GM19452 (cell line): ENCODE results near the gene CCDC80.
A peak's percentile ranks its signal among the peaks of the same experiment; 100 is the strongest.
"Not testable (repeated sequence)": the region's sequence is repeated elsewhere in the genome, so short reads cannot be mapped to it uniquely, and the experiment has no call there.

Source experiments
- ATAC-seq: cut with Tn5 transposase; IDR thresholded peaks from one replicate; pipeline ENCODE4 v1.9.1; 2021; ENCODE audit not compliant: unreplicated experiment

Gene CCDC80

DNA sequence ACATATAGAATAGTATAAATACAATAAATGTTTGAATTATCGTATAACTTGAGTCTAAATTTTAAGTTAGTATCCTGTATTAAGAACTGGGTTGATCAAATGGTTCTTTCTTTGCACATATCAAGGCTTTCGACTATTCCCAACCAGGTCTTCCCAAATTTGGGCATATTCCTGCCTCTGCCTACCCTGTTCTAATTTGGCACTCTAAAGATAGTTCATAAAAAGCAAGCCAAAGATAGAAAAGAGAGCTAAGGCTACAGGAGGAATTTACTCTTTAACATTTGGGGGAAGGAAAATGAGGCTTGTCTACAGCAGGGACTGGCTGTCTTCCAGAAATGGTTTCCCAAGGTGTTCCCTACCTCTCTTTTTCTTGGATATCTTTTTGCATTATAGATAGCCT is 43.0 kb downstream of the CCDC80 start:
- no peak for ATAC-seq

DNA sequence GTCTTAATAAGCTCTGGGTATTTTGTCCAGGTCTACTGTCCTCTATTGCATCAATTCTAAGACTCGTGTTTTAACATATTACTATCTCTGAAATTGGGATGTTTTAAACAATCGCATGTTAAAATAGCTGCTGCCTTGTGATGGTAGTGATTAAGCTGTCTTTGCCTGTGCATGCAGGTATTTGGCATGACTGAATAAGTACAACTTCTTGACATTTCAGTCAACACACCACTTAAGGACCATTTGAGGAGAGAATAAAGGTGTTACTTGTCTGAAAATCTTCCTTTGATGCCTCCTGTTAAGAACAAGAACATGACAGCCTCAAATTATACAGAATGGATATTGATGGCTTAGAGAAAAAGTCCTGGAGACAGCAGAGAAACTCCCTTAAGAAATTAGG is 46.1 kb downstream of the CCDC80 start:
- ATAC-seq: no peak

DNA sequence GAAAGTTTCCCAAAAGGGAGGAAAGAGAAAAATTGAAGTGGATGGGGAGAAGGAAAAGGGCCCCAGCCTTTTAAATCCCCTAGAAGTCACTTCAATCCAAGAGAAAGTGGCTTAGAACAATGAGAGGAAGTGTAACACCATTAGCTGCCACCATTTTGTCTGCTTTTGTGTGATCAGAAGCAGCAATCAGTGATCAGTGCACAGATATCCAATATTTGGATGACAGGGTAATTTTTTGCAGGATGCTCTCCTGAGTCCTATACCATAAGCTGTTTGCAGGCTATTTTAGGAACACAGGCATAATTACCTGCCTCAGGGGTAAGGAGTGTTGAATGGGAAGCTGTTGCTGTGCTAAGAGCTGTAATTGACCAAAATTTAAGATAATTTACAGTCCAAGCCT is 47.7 kb downstream of the CCDC80 start:
- no peak for ATAC-seq

DNA sequence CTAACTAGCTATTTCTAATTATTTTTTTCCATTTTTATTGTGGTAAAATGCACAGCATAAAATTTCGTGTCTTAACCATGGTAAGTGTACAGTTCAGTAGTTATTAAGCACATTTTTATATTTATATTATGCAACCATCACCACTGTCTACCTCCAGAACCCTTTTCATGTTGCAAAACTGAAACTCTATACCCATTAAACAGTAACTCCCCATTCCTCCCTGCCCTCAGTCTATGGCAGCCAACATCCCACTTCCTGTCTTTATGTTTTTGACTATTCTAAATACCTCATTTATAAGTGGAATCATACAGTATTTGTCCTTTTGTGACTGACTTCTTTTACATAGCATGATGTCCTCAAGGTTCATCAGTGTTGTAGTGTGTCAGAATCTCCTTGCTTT is 53.6 kb downstream of the CCDC80 start:
- ATAC-seq: no peak

DNA sequence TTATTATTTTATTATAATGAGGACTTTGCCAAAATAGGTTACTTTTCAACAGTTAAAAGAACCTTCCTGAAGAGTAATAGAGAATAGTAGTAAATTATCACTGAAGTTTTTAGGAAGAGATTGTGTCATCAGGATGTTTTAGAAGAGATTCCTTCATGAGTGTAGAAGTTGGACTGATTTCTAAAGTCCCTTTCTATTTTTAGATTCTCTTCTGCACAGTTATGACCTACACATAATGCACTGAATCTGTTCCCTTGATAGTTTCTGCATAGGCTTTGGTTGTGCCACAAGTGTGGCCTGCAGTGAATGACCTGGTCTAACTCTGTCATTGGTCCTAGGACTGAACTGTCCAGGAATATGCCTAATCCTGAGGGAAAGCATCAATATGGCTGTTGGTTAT is 55.2 kb downstream of the CCDC80 start:
- ATAC-seq: no peak

DNA sequence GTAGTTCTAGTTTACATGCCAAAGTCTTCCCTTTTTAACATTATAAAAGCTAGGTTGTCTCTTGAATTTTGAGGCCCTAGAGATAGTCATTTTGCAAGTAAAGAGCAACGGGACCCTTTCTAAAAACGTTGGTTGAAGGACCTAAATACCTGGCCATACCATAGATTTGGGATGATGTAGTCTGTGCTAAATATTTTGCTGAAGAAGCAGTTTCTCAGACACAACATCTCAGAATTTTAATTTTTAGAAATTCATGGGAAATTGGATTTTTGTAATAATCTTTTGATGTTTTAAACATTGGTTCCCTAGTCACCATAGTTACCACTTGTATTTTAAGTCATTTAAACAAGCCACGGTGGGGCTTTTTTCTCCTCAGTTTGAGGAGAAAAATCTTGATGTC is 57.8 kb downstream of the CCDC80 start:
- ATAC-seq: no peak

DNA sequence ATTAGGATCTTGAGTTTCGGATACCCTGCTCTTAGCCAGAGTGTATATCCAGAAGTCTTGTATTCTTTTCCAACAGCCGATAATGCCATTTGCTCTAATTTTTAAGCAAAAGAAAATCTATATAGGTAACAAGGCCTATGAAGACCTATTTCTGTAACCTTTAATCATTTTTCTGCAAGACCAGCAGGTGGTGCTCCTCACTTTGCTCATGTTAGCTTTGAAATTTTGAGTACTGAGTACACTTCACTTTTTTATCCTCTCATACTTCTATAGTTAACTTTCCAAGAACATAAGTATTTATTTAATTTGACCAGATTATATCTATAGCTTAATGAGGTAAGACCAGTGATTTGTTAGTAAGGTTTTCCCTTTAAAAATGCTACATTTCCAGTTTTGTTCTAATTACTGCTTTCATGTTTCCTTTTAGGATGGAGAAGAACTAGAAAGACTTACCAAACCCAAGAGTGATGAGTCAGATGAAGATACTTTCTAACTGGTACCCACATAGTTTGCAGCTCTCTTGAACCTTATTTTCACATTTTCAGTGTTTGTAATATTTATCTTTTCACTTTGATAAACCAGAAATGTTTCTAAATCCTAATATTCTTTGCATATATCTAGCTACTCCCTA is 58.6 kb downstream of the CCDC80 start:
- ATAC-seq: no peak

DNA sequence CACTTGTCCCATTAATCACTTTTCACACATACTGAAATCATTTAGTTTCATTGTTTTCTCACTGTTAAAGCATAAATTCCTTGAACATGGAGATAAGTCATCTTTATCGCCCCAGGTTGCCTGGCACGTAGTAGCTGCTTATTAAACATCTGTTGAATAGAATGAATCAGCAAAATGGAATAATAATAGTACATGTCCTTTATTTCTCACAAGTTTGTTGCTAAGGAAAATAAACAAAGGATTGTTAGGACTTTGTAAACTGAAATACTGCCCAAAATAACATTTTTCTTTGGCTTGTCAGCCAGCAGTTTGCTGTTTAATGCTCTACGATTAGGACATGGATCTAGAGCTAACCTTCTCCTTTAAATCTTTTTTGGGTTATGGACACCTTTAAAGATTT is 61.2 kb downstream of the CCDC80 start:
- ATAC-seq: no peak

DNA sequence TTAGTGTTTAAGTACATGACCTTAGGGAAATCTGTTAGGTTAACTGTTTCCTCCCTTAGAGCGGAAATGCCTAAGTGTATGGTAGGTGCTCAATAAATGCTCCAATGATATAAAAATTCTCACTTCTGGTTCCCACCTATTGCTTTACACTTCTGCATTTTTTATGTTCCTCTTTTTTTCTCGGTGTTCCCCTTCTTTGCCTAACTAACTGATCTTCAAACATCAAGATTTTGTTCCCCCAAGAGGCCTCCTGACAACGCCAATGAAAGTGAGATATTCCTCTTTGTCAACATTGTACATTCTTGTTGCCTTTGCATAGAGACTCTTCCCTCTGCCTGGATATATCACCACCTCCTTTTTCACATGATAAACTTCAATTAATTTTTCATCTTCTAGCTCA is 61.7 kb downstream of the CCDC80 start:
- ATAC-seq: no peak

DNA sequence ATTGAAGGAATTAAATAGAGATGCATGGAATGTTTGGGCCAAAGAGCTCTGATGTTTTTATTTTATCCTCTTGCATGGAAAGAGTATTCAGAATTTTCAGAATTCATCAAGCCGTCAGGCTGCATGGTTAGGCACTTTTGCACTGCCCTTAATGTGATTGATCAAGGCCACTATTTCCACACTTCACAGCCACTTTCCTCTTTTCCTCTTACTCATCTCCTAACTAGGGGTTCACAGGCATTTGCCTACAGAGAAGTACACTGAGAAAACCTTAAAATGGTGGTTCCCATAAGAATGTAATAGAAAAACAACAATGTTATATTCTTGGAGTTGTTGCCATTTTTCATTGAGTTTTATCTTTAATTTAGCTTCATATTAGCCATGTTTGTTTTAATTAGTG is 68.2 kb downstream of the CCDC80 start:
- no peak for ATAC-seq

DNA sequence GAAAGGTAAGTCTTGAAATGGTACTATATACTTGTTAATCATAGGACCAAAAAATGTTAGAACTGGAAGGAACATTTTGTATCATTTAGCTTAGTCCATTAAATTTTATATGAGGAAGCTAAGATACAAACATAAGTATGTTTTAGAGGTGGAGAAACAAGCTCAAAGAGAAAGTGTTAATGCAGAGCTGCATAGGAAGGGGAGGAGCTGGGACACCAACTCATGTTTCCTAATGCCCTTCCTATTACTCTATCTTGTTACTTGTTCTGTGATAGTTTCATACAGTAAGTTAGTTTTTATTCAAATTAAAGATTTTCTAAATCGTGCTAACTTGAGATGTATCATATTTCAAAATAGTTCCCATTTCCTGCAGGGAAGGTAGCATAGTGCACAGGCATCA is 71.7 kb downstream of the CCDC80 start:
- ATAC-seq: no peak

DNA sequence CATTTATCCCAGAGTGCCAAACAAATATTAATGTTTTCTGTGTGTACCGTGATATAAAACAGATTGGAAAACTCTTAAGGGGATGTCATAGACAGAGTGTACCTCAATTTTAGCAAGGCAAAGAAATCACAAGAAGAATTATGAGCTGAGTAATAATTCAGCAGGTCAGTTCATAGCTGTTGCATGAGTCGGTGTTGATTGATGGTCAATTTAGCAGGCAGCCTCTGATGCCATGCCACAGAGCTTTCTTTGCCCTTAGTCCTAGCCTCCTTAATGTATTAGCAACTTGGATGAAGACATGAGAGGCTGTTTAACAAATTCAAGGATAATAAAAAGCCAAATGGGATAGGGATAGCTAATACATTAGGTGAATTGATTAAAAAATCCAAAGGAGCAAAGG is 72.3 kb downstream of the CCDC80 start:
- ATAC-seq: no peak

DNA sequence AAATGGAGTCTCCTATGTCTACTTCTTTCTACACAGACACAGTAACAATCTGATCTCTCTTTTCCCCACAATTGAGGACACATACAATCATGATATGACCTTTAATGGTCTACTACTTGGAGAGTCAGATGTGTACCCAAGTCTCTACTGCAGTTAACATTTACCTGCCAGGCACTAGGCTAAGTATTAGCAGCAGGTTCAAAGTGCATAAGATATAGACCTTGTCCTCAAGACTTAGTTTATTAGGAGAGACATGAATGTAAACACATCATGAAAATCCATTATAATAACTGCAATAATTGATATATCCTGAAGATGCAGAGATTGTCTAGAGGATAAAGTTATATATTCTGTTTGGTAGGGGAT is 76.0 kb downstream of the CCDC80 start:
- no peak for ATAC-seq

DNA sequence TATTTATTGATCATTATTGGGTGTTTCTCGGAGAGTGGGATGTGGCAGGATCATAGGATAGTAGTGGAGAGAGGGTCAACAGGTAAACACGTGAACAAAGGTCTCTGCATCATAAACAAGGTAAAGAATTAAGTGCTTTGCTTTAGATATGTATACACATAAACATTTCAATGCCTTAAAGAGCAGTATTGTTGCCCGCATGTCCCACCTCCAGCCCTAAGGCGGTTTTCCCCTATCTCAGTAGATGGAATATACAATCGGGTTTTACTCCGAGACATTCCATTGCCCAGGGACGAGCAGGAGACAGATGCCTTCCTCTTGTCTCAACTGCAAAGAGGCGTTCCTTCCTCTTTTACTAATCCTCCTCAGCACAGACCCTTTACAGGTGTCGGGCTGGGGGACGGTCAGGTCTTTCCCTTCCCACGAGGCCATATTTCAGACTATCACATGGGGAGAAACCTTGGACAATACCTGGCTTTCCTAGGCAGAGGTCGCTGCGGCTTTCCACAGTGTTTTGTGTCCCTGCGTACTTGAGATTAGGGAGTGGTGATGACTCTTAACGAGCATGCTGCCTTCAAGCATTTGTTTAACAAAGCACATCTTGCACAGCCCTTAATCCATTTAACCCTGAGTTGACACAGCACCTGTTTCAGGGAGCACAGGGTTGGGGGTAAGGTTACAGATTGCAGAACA is 76.5 kb downstream of the CCDC80 start:
- not testable (repeated sequence) for ATAC-seq

DNA sequence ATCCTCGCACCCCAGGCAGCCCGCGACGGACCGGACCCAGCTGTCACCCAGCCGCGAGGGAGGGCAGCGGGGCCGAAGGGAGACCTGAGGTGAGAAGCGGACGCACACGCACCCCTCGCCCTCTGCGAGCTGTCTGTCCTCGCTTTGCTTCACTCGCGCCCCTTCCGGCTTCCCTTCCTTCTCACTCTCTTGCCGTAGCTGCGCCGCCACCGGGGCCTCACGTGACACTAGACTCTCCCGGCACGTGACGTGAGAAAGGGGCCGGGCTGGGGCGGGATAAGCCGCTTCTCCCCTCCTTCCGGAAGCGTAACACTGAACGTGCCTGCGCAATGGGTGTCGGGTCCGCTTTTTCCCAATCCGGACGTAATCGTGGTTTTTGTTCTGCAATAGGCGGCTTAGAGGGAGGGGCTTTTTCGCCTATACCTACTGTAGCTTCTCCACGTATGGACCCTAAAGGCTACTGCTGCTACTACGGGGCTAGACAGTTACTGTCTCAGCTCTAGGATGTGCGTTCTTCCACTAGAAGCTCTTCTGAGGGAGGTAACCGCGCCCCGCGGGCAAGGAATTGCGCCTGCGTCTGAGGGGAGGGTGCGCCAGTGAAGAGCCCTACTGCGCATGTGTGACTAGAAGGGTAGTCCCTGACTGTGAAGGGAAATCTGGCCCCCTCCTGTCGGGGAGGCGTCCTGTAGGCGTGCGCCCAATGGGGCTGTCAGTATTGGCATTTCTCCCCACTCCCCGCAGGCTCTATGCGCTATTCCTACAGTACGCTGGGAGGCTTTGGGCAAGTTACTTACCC is 79.0 kb downstream of the CCDC80 start, which contains the start of the genes ATG3 and SLC35A5:
TSS of gene ATG3 (minus strand) at position 229 of the 796 bp plus-strand sequence. CDS start 434 bp downstream, outside the sequence.
TSS of gene SLC35A5 (plus strand) at position 312 of the 796 bp plus-strand sequence. CDS start 1,359 bp downstream, outside the sequence.
- peak; percentile 77 for ATAC-seq

DNA sequence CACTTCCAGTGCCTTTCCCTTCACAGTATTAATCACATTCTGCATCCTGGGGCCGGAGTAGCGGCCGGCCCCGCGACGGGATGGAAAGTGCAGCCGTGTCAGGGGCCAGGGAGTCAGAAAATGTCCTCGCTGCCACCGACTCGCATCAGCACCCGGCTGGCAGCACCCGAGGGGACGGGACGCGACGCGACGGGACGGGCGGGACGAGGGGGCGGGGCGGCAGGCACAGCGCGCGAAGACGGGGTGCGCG is 79.5 kb downstream of the CCDC80 start:
- ATAC-seq: peak; percentile 47

DNA sequence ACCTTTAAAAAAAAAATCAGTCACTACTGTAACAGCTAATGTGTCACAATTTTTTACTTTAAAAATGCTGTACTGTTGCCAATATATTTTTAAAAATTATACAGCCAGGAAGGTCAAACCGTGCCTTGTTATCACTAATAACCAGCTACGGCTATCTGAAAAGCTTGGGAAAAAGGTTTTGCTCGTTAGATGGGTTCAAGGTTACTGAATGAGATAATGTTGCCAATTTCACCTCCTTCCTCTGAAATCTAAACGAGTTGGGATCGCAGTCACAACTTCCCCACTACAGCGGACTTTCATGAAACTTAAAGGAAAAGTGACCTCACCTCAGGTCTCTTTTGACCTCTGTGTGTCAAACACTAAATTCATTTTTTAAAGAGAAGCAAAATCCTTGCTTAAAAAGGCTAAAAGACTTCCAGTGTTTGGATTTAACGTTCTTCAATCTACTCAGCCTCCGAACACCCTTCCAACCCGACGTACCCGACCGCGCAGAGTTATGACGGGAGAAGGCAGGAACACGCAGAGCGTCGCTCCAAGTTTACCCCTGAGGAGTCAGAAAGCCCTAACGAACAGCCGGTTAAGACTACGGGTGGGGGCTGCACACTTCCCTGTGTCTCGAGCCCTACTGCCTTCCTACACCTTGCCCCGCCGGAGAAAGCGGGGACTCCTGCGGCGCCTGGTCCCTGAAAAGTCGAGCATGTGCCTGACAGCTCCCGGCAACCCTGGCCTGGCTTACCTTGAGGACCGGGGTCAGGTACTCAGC is 80.0 kb downstream of the CCDC80 start:
- ATAC-seq: peak; percentile 20

DNA sequence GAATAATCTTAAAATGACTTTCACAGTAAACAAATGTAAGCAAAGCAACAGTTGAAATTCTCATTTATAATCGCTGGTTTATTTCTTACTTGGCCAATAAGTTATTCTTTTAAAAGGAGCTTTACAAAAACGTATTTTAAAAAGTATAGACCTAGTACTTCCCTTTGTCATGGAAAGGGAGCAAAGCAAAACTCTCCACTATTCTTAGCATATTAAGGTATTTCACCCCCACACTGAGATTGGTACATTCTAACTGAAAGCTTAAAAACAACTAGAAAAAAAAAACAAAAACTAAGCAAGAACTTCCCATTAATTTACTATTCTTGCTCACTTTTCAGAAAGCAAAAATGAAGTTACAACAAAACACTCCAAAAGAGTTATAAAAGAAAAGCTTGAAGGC is 80.6 kb downstream of the CCDC80 start:
- ATAC-seq: no peak

DNA sequence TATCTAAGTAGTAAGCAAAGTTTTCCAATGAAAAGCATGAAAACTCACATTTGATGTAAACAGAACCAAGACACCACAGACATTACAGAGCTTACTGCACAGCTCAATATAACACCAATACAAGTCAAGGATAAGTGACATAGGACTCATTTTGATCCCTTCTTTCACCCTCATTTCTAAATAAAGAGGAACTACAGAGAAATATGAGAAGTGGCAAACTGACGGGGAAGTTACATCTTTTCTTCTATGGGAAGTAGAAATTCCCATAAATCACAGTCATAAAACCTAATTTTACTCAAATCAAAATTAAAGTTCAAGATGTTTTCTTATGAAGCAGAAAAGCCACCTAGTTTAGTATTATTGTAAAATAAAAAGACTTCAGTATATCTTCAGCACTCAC is 83.0 kb downstream of the CCDC80 start:
- no peak for ATAC-seq

DNA sequence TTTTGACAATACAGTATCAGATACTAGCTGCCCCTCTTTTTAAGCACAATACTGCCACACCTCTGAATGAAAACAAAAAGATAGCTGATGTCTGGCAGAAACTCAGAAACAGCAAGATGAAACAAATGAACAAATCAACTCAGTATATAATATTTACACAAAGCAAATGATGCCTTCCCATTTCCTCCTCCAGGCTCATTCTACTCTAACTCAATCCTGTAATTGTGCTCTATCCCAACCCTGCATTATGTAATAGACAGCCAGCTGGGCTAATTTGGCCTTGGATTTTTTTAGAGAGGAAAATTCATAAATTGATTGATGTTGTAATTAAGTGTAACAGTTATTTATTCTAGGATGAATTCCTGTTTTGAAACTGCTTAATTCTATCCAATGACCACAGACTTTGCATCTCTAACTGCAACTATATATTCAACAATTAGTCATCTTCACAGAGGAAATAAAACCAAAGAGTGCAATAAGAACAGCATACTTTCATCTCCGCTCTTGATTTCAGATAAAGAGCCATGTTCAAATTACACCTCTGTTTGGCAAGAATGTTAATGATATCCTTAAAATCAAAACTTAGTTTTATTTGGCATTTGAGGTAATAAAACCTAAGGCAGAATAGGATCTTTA is 85.3 kb downstream of the CCDC80 start:
- no peak for ATAC-seq

DNA sequence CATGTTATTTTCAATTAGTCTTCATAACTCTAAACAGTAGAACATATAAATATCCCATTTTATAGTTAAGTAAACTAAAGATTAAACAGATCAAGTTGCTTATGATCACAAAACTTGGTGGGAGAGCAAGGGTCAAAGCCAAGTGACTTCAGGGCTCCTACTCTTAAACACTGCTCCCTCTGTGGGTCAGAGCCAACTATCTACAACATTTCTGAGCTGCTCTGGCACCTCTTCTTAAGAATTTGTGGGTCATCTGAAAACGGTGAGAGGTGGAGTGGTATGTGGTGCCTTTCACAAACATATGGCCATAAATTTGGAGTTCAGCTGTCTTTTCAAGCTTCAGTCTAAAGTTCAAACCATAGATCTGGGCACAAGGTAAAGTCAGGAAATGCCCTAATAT is 90.1 kb downstream of the CCDC80 start:
- ATAC-seq: no peak
